ENCODE data around the gene MARVELD3.

MARVELD3 gene

DNA sequence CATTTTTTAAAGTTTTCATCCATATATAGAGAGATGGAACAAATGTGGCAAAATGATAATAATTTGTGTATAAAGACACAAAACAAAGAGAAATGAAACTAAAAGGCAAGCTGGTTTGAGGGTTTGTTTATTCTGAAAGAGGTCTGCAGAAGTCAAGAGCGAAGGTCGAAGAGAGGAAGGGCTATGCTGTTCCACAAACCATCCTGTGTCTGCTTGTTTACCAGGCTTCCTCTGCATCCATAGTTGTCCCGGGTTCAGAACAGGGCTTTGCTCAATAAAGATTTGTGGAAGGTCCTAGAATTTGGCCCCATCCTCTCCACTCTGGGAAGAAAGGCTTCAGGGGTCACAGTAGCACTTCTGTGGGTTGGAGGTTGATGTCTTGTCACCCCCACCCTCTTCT, 2.4 kb upstream of the MARVELD3 start:
- DNase-seq, result no peak

DNA sequence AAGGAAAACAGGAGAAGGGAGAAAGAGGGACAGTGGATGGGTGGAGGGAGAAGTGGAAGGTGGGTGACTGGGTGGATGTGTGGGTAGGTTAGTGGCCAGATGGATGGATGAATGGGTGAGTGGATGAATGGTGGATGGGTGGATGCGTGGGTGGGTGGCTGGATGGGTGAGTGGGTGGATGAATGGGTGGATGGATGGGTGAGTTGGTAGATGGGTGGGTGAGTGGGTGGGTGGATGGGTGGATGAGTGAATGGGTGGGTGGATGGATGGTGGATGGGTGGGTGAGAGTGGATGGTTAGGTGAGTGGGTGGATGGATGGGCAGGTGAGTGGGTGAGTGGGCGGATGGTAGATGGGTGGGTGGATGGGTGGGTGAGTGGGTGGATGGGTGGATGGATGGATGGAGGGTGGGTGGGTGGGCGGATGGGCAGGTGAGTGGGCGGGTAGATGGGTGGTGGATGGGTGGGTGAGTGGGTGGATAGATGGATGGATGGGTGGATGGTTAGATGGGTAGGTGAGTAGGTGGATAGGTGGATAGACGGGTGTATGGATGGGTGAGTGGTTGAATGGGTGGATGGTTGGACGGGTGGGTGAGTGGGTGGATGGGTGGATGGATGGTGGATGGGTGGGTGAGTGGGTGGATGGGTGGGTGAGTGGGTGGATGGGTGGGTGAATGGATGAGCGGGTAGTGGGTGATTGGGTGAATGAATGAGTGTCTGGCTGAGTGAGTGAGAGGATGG, 702 bp upstream of the MARVELD3 start:
- no peak for DNase-seq

DNA sequence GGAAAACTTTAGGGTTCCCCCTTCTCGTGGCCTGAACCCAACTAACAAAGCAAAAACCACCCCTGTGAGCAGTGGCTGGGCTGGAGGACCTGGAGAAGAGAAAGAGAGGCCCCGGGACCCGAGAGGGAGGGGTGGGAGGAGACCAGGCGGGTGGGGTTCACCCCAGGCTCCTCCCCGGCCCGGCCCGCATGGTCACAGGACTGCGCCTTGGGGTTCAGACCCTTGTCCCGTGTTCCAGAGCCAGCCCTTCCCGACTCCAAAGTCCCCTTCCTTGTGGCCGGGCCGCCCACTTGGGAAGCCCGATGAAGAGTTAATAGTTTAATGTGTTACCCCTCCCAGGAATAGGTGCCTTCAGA, 852 bp downstream of the MARVELD3 start:
- no peak for DNase-seq

DNA sequence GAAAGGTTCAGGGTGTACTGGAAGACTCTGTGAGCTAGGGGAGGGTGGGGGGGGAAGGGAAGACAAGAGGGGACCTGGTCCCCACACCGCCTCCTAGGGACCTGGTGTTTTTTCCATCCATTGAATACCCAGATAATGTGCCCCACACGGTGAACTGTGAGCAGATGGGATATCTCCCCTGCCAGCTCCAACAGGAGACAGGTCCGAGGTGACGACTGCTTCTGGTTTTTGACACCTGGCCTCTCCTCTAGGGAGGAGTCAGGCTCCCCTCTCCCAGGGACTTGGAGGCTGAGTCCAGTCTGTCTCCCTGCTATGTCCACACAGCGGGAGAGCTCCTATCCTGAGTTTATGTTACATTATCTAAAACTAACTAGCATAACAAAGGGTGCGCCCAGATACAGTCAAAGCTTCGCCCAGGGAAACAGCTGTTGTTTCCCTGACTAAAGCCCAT, 1.8 kb downstream of the MARVELD3 start:
- no peak for DNase-seq

DNA sequence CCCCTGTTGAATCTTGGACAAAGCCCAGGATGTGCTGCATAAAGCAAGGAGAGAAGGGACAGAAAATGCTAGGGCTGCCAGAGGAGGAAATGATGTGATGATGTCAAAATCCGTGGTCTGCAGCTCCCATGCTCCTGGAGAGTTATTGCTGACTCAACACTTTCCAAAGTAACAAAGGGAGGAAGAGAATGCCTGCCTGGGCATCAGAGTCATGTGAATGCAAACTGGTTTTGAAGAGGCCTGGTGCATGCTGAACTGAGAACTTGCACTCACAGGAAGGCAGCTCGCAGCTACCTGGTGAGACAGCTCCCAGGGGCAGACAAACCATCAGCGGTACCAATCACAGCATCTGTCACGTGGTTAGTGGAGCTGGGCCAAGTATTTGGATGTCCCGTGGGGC, 2.8 kb downstream of the MARVELD3 start:
- no peak for DNase-seq

DNA sequence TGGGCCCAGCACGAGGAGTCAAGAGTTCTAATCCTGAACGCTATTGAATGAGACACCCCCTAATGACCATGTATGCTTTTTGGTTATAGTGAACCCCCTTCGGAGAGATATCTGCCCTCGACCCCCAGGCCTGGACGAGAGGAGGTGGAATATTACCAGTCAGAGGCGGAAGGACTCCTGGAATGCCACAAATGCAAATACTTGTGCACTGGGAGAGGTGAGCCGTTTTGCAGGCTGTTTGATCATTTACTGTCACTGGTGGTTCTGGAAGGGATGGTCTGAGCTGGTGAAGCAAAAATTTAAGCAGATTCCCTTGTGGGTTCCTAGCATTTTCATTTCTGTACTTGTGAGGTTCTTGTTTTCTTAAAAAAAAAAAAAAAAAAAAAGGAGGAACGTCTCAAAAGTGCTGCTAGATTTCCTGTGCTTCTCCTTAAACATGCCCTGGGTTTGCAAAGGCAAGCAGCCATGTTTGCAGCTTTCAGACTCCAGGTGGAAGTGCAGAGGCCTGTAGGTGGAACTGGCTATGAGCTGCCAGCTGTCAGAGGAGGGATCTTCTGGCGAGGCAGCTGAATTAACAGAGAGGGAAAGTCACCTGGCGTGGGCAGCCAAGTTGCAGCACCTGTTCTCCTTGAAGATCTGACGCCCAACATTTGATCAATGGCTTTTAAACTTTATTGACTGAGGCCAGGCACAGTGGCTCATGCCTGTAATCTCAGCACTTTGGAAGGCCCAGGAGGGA, 3.5 kb downstream of the MARVELD3 start:
- no peak for DNase-seq

DNA sequence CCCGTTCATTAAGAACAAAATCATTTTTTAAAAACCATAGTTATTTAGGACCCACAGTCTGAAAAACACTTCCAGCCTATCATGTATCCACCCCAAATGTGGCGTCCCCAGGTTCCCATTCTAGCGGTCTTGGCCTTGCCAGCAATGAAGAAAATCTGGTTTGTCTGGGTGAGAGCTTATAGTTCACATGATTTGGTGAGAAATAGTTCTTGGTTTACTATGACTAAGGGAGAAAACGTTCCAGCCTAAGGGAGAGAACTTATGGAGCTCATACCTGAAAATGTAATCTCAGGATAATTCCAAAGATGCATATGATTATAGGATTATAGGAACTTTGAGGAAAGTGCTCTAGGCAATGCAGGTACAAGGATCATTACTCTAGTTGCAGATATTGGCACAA, 4.8 kb downstream of the MARVELD3 start:
- DNase-seq, result no peak

DNA sequence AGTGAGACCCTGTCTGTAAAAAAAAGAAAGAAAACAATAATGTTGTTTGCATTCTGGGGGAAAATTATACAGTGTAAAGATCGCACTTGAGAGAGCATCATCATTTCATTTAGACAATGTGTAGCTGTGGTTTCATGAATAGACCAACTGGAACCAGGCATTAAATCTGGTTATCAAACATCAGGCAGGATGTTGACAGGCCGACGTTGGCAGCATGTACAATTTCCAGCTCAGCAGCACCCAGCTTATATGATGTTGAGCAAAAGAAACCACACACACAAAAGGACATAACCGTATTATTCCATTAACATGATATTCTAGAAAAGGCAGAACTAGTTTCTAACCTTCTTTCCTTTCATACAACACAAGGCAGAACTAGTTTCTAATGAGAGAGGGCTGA, 5.8 kb downstream of the MARVELD3 start:
- DNase-seq, result no peak

DNA sequence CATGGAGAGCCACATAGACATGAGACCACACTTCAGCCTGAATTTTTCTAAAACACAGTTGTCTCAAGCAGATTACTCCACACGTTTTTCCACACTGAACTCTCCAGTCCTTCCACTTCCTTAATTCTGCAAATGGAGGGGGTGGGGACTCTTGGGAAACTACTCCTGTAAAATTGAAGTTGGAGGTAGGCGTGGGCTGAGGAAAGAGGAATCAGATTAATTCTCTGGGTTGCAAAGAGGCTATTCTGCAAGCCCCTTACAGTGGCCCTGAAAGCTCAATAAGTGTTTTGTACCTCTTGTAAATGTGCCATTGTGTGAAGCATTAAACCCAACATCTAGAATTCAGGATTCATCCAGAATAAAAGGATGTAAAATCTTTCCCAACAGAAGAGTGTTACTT, 9.6 kb downstream of the MARVELD3 start:
- no peak for DNase-seq

DNA sequence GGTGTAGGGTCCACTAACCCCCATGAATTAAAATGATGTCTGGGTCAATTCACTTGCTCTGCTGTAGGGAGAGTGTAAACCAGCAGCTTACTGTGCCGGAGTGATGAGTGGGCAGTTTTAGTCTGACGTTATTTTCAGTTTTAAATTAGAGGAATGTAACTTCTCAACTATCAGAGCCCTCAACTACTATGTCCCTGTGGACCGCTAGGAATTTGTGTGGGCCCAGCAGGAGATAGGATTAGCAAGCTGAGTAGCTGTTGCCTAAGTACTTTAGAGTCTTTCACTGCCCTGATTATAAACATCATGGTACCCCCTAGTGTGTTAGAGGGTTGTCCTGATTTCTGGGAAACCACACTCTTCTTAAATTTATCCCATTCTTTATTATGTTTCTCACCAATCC, 11.4 kb downstream of the MARVELD3 start:
- DNase-seq, result no peak

DNA sequence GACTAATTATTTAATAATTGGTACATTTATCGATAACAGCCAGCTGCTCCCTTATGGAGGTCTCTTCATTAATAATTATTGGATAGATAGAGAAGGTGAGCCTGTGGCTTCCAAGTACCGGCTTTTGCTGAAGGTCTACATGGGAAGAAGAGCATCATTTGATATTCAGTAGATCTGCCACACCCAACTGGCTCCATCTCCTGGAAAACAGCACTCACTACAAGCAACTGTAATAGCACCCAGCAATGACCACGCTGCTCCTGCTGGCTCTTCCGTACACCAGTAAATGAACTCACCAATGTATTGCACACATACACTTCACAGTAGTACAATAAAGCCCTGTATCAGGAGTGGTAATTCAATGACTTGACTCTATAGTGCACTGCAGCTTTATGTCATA, 19.5 kb downstream of the MARVELD3 start:
- no peak for DNase-seq

DNA sequence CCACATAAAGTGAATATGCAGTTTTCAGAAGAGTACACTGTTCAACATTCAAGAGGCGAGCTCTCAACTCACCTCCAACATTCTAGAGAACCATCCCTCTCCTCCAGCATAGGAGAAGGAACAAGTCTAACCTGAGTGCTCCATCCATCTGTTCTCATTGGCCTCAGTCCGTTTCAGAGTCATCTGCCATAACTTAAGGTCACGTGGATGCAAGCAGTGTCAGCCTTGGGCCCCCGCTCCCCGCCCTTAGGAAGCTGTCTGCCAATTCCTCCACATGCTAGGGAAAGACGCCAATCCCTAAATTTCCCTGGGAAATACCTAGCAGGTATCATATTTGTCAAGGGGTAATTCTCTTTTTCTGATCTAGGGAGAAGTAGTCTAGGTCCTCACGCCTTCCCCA, 21.4 kb downstream of the MARVELD3 start:
- no peak for DNase-seq

DNA sequence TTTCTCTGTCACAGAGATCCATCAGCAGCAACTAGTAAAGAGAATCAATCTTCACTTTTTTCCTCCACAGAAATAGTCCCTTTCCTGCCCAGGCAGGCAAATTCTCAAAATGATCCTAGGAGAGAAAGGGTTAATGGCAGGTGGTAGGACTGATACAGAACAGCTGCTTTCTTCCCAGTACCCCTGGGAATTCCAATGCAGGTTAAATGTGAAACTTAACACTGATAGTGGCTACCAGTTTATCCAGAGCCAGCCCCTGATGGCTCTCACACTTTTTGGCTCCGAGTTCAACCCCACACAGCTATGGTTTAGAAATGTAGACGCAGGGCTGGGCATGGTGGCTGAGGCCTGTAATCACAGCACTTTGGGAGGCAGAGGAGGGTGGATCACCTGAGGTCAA, 22.2 kb downstream of the MARVELD3 start:
- no peak for DNase-seq

DNA sequence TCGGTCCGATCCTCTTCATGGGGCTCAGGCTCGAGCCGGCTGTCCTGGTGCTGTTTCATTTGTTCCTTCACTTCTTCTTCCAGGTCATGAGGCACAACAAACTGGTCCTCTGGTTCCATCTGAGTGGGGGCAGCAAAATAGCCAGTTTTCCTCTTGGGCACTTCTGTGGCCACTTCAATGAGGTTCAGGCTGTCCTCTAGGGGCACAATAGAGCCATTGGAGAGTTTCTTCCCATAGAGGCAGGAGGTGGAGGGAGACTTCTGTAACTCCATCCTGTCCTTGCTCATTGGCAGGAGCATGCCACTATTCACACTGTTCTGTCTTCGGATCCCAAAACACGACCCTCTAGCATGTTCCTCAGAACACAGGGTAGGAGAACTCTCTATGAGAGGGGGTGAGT, 22.9 kb downstream of the MARVELD3 start:
- DNase-seq, result no peak

DNA sequence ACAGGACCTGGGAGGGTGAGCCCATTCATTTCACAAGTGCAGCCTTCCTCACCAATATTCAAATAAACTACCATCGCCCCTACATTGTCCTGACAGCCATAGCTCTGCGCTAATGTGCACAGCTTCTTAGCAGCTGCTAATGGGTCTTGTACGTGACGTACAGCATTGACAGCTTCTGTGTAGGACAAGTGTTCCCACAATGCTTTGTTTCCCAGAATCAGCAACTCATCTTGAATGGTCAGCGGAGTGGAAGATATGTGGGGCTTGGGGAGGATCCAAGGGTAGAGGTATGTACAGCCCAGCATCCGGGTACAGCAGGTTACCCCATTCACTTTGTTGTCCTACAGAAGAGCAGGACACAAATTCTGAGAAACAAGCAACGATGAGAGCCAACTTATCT, 23.7 kb downstream of the MARVELD3 start:
- no peak for DNase-seq

DNA sequence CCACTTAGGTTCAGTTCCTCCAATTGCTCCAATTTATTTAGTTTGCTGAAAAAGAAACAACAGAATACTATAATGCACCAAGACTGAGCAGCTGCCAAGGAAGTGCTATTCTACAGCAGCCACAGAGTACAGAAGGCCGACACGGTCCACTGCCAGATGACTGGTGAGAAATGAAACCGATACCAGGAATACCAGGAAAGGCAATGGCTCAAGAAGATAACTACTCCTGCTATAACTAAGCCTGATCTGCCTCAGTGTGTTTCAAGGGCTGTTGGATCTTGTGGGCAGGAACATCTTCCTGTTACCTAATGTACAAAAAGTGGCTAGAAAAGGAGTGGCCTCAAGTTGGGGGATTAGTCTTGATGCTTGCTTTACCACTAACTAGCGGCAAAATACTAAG, 32.8 kb downstream of the MARVELD3 start:
- DNase-seq, result no peak

DNA sequence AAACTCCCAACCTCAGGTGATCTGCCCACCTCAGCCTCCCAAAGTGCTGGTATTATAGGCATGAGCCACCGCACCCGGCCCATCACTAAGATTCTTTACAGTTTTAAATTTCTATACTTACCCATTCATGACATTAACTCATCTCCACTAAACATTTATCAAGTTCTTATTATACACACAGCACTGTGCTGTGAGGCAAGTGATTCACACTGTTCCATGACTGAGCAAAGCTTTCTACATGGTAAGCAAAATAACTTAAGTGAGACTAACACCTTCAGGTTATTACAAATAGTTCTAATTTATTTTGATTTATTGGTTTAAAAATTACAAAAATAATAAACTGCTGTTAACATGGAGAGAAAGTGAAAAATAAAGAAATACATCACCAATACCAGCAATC, 33.5 kb downstream of the MARVELD3 start:
- DNase-seq, result no peak

DNA sequence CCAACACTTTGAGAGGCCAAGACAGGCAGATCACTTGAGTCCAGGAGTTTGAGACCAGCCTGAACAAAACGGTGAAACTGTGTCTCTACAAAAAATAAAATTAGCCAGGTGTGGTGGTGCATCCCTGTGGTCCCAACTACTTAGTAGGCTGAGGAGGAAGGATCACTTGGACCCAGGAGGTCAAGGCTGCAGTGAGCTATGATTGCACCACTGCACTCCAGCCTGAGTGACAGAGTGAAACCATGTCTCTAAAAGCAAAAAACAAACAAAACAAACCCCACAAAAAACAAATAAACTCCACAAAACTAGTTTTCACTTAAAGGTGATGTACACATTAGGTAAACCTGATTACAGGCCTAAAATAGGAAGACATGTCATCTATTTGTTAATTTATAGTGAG, 40.3 kb downstream of the MARVELD3 start:
- DNase-seq, result no peak

DNA sequence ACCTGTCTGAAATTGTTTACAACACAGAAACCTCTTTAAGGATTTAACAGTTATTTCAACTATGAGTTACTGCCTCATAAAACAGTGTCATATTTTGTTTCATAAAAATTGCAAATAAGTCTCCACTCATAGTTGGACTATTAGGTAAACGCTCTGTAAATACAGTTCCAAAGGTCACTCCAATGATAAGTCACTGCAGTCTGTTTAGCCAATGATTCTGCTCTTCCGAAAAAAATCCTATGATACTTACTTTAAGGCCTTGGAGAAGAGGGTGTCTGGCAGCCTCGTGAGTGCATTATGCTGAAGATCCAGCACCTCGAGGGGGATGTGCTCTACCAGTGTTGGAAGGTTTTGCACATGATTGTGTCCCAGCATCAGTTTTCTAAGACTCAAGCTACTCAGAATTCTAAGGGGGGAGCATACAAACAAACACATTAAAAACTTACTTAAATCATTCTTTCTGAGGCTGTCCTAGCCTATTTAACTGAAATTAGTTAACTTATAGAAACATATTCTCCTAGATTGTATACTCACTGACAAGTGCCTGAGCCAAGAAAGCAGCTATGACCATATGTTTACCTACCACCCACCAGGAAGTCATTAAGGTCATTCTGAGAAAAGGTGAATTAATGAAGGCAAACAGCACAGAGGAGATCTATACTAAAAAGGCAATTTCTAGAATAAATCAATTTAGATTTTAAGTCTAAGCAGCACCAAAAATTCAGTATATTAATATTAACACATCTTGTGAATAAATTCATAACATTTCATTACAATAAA, 41.1 kb downstream of the MARVELD3 start:
- no peak for DNase-seq

DNA sequence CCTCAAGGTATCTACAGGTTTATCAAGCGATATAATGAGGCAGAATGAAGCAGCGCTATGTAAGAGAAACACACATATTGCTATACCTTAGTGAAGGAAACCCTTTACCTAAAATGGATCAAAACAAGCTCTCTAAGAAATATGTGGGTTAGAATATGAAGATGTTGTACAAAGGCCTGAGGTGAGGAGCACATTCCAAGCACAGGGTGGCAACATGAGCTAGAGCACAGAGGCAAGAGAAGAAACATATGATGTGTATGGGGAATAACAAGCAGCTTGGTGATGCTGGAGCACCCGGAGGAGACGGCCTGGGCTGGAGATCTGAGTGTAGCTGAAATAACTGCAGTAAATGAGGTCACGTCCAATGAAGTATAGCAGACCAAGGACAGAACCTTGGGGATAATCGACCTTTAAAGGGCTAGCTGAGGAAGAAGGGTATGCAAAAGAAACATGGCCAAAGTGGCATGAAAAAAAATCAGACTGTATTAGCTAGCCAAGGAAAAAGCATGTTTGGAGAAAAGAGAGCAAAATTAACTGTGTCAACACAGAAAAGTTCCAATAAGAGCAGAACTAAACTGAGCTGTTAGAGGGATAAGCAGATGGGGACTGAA, 44.0 kb downstream of the MARVELD3 start:
- no peak for DNase-seq

DNA sequence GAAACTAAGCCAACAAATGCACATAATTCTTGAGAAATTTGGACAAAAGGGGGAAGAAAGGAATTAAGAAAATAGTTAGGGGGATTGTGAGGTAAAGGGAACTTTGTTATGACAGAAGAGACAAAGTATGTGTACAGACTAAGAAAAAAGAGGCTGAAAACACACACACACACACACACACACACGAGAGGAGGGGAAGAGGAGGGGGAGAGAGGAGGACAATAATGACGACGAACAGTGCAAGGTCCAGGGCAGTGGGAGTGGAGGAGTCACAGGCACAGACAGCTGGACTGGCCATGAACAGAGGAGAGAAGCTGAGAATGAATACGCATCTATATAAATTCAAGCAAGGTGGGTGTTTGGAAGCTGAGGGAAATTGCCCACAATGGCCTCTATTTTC, 44.6 kb downstream of the MARVELD3 start:
- DNase-seq, result no peak

DNA sequence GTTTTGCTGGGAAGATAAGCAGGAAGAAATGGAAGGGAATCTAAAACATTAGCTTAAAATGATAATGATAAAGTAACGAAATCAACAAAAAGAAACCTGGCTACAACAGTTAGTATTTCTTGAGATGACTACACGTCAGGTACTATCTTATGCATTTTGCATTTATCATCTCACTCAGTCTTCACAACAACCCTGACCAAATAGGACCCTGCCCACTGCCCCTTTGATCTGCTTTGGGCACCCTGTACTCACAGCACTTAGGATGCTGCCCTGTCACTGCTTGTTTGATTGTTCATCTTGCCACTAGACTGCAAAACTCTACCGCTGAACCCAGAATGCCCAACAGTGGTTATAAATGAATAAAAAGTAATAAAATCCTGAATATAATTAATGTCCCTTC, 45.2 kb downstream of the MARVELD3 start:
- no peak for DNase-seq

DNA sequence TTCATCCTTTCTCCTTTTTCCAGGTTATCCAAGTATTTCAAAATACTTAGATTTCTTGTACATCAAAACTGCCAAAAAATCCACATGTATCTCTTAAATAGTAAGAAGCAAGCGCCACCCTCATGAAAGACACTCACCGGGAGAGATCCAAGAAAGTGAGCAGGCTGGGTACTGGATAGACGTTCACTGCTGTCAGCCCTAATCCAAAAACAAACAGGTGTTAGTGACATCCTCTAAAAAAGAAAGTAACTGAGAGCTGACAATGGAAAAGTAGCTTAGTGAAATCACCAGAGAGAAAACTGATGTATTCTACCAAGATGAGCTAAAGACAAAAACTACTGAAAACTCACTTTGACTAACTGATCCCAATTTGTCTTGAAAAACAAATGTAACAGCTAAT, 46.1 kb downstream of the MARVELD3 start:
- DNase-seq, result no peak

Measured in activated naive CD4-positive, alpha-beta T cell (primary cell).